ENCODE data around the gene GPD2. TPM values are rescaled to one million over a fixed set of nuclear protein-coding genes. Genes with fewer than 3 reads are reported as not detected.

The GPD2 gene
- total RNA-seq (2021; fragmentation: NEBNext Ultra II Directional; extraction: Animal tissue kit (Norgen Biotek cat#: 25700)), result 10 to 100 TPM; 44.4 to 69.8 (median 55.7) TPM
- long read RNA-seq, partial matches to known transcripts, result 1 of 15 reads
- long read RNA-seq, other reads (novel, unspliced or antisense), result 11 of 15 reads

- DNase-seq, result peak; percentile 79
These were observed at the start of gene GPD2 for GRCh38 chr2:156435718-156436496. Gene GPD2 (plus strand): TSS chr2:156436379. CDS start chr2:156476106, 39,727 bp downstream.

GRCh38 chr2:156394033-156394741, 42.0 kb upstream of the GPD2 start:
- Mint-ChIP-seq H3K4me1 (ENCODE audit: low read depth) (peaks cover 6% of the 10 kb centered on the region), H3K27me3 (ENCODE audit: insufficient read depth) (peaks cover 4% of the 10 kb centered on the region), H3K27ac (no peak overlapping the region), H3K9me3 (no peaks in the 10 kb centered on the region), H3K4me3 (no peak overlapping the region), H3K36me3 (ENCODE audit: low read depth) (no peaks in the 10 kb centered on the region)
- no peak for TF ChIP-seq CTCF (IDR thresholded peaks at IDR 0.05)
- DNase-seq, result no peak

More at GRCh38 chr2:156435718-156436496, at the start of gene GPD2:
- peaks cover 60% of the 10 kb centered on the region for H3K4me1 Mint-ChIP-seq (ENCODE audit: low read depth)
- H3K27me3 Mint-ChIP-seq (ENCODE audit: insufficient read depth), result peaks cover 2% of the 10 kb centered on the region
- H3K9me3 Mint-ChIP-seq, result no peaks in the 10 kb centered on the region
- H3K36me3 Mint-ChIP-seq (ENCODE audit: low read depth), result peaks cover 21% of the 10 kb centered on the region
- peak within 1 kb of the TSS; percentile 99 for H3K4me3 Mint-ChIP-seq
- H3K27ac Mint-ChIP-seq, result peak within 1 kb of the TSS; percentile 97
- peak; percentile 25; the same call in 1 of the 2 replicates for TF ChIP-seq CTCF (IDR thresholded peaks at IDR 0.05)

- H3K27me3 Mint-ChIP-seq (ENCODE audit: insufficient read depth), result peaks cover 13% of the 10 kb centered on the region
- no peaks in the 10 kb centered on the region; the same call in 1 of the 2 replicates for H3K9me3 Mint-ChIP-seq
- H3K4me3 Mint-ChIP-seq, result no peak overlapping the region
- TF ChIP-seq CTCF (IDR thresholded peaks at IDR 0.05), result no peak
- DNase-seq, result no peak
- H3K36me3 Mint-ChIP-seq (ENCODE audit: low read depth), result no peaks in the 10 kb centered on the region
- no peak overlapping the region for H3K27ac Mint-ChIP-seq
- peaks cover 16% of the 10 kb centered on the region for H3K4me1 Mint-ChIP-seq (ENCODE audit: low read depth)
These were observed 40.1 kb upstream of the GPD2 start for GRCh38 chr2:156396126-156396525.

GRCh38 chr2:156397229-156397628, 39.0 kb upstream of the GPD2 start:
- Mint-ChIP-seq H3K9me3 (no peaks in the 10 kb centered on the region; the same call in 1 of the 2 replicates), H3K4me1 (ENCODE audit: low read depth) (peaks cover 16% of the 10 kb centered on the region), H3K4me3 (no peak overlapping the region), H3K36me3 (ENCODE audit: low read depth) (no peaks in the 10 kb centered on the region), H3K27ac (no peak overlapping the region), H3K27me3 (ENCODE audit: insufficient read depth) (peaks cover 13% of the 10 kb centered on the region)
- no peak for TF ChIP-seq CTCF (IDR thresholded peaks at IDR 0.05)
- no peak for DNase-seq

- TF ChIP-seq CTCF (IDR thresholded peaks at IDR 0.05), result no peak
- Mint-ChIP-seq H3K9me3 (no peaks in the 10 kb centered on the region; the same call in 1 of the 2 replicates), H3K27me3 (ENCODE audit: insufficient read depth) (peaks cover 10% of the 10 kb centered on the region), H3K36me3 (ENCODE audit: low read depth) (no peaks in the 10 kb centered on the region), H3K4me1 (ENCODE audit: low read depth) (peaks cover 16% of the 10 kb centered on the region), H3K27ac (no peak overlapping the region), H3K4me3 (no peak overlapping the region)
- DNase-seq, result no peak
These were observed 38.0 kb upstream of the GPD2 start for GRCh38 chr2:156398176-156398575.

Measured in HFFc6 (cell line).